ENCODE results near the gene SNX13.

The SNX13 gene

GRCh38 chr7:17902599-17902998 is 37.7 kb downstream of the SNX13 start:
- FAIRE-seq (no peak), DNase-seq (ENCODE audit: insufficient read length, low spot score) (no peak)
- TF ChIP-seq CTCF (IDR thresholded peaks at IDR 0.05; ENCODE audit: insufficient read depth, missing control alignments) = no peak

GRCh38 chr7:17900464-17900863 is 39.8 kb downstream of the SNX13 start:
- no peak for FAIRE-seq
- no peak for TF ChIP-seq CTCF (IDR thresholded peaks at IDR 0.05; ENCODE audit: insufficient read depth, missing control alignments)
- DNase-seq (ENCODE audit: insufficient read length, low spot score) = no peak

GRCh38 chr7:17898111-17898510 is 42.2 kb downstream of the SNX13 start:
- no peak for FAIRE-seq
- no peak for DNase-seq (ENCODE audit: insufficient read length, low spot score)
- no peak for TF ChIP-seq CTCF (IDR thresholded peaks at IDR 0.05; ENCODE audit: insufficient read depth, missing control alignments)

GRCh38 chr7:17887286-17887685 is 53.0 kb downstream of the SNX13 start:
- DNase-seq (ENCODE audit: insufficient read length, low spot score) (no peak), FAIRE-seq (no peak)
- TF ChIP-seq CTCF (IDR thresholded peaks at IDR 0.05; ENCODE audit: insufficient read depth, missing control alignments) = no peak

- DNase-seq (ENCODE audit: insufficient read length, low spot score) (no peak), FAIRE-seq (no peak)
- TF ChIP-seq CTCF (IDR thresholded peaks at IDR 0.05; ENCODE audit: insufficient read depth, missing control alignments) = no peak
These were observed 57.6 kb downstream of the SNX13 start for GRCh38 chr7:17882685-17883084.

GRCh38 chr7:17879075-17879661 is 61.1 kb downstream of the SNX13 start:
- TF ChIP-seq CTCF (IDR thresholded peaks at IDR 0.05; ENCODE audit: insufficient read depth, missing control alignments) = no peak
- no peak for FAIRE-seq
- DNase-seq (ENCODE audit: insufficient read length, low spot score) = no peak

- no peak for TF ChIP-seq CTCF (IDR thresholded peaks at IDR 0.05; ENCODE audit: insufficient read depth, missing control alignments)
- FAIRE-seq = no peak
- no peak for DNase-seq (ENCODE audit: insufficient read length, low spot score)
These were observed 61.7 kb downstream of the SNX13 start for GRCh38 chr7:17878627-17879026.

All from D721Med (cell line).